Mesodermal cell (in vitro differentiated cells): Measurements from ENCODE around the gene TRABD.

Experiments
- H3K27ac ChIP-seq: 2 replicates; pipeline ENCODE4 v1.7.0; 2013; ENCODE audit warnings: mild to moderate bottlenecking, low read depth, low read length, moderate library complexity; ENCODE audit not compliant: severe bottlenecking
- H3K36me3 ChIP-seq: 2 replicates; pipeline ENCODE4 v1.7.1; 2013; ENCODE audit warnings: mild to moderate bottlenecking, low read length, moderate library complexity; ENCODE audit not compliant: control insufficient read depth, insufficient read depth
- H3K4me1 ChIP-seq: one replicate; pipeline ENCODE4 v1.7.1; 2013; ENCODE audit warnings: mild to moderate bottlenecking, low read length; ENCODE audit not compliant: insufficient read depth, control insufficient read depth, poor library complexity, severe bottlenecking
- H3K4me3 ChIP-seq: 2 replicates; pipeline ENCODE4 v1.7.0; 2013; ENCODE audit warnings: low read length, control low read depth, mild to moderate bottlenecking; ENCODE audit not compliant: insufficient read depth, poor library complexity, severe bottlenecking; ENCODE audit errors: extremely low read depth
- H3K9me3 ChIP-seq: 2 replicates; pipeline ENCODE4 v1.7.1; 2013; ENCODE audit warnings: mild to moderate bottlenecking, low read length, moderate library complexity; ENCODE audit not compliant: control insufficient read depth
- whole genome bisulfite sequencing, 2 experiments: methylation state at CpG; one replicate each; pipeline ENCODE4 v1.1.5; 2013; ENCODE audit warnings: missing lambda C conversion rate in 2 of 2; ENCODE audit not compliant: insufficient coverage in 2 of 2; 5-methylcytosine and 5-hydroxymethylcytosine counted together

Gene TRABD

GRCh38 chr22:50183141-50183971 is 2.4 kb upstream of the TRABD start:
- no peak overlapping the region for H3K4me3 ChIP-seq
- H3K9me3 ChIP-seq, result no peaks in the 10 kb centered on the region
- peaks cover 11% of the 10 kb centered on the region for H3K4me1 ChIP-seq
- no peak overlapping the region for H3K27ac ChIP-seq
- WGBS, 2 experiments, result 93 to 97% methylated on average over 9 to 18 of the region's 19 CpGs
- H3K36me3 ChIP-seq, result peaks cover 4% of the 10 kb centered on the region

DNA sequence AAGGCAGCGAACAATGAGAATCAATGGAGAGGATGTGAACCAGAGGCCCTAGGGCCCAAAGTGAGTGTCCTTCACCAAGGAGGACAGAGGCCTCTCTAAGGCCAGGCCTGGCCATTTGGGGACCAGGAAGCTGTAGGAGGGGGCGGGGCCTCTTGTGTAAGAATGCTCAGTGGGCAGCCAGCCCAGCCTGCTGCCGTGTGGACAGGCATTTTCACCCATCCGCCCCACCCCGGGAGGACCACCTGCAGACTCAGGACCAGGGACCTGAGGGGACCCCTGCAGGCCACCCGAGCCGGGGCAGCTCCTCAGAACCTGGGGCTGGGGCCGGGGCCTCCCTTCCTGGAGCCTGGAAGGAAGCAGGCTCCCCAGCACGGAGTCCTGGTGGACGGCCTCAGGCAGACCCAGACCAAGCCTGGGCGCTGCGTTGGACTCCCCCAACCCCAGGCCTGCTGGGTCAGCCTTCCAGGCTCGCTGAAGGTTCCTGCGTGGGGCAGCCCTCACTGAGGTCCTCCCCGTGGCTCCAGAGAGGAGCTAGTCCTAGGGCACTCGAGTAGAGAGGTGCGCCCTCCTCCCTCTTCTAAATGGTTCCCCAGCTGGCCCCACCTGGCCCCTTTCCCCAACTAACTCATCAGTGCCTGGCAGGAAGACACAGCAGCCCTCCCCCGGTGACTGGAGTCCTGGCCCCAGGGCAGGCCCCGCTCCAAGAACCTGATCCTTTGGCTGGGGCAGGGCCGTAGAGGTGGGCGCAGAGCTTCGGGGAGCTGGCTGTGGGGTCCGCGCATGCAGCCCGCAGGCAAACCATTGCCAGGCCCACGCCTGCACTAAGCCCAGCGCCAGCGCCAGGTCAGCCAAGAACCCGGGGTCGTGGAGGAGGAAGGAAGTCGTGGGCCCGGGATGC is 1.5 kb upstream of the TRABD start:
- Histone ChIP-seq H3K27ac (no peak overlapping the region), H3K9me3 (no peaks in the 10 kb centered on the region), H3K4me1 (peaks cover 8% of the 10 kb centered on the region), H3K4me3 (peak overlapping the region; percentile 1), H3K36me3 (peaks cover 11% of the 10 kb centered on the region)
- WGBS, 2 experiments, result 70 to 77% methylated on average over 24 to 31 of the region's 32 CpGs

DNA sequence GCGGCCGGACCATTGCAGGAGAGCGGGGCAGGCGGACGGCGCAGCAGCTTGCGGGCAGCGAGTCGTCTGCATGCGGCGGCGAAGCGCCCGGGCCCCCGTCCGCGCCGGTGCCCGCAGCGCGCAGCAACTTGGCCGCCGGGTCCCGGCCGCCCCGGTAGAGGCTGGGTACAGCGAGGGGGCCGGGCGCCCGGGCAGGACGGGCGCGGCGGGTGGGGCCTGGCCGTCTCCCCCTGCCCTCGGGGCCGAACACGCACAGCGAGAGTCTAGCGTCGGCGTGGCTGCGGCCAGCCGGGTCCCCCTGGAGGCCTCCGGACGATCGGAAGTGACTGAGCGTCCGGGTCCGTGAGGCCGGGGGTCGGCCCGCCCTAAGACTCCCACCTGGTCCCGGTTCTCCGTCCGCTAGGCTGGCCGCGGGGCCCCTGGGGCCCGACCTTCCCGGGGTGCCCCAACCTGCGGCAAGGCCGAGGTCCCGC is 775 bp upstream of the TRABD start:
- Histone ChIP-seq H3K36me3 (peaks cover 15% of the 10 kb centered on the region), H3K4me3 (peak overlapping the region; percentile 31), H3K9me3 (no peaks in the 10 kb centered on the region), H3K27ac (no peak overlapping the region), H3K4me1 (peaks cover 8% of the 10 kb centered on the region)
- 53 to 55% methylated on average over 45 to 63 of the region's 63 CpGs for WGBS, 2 experiments

DNA sequence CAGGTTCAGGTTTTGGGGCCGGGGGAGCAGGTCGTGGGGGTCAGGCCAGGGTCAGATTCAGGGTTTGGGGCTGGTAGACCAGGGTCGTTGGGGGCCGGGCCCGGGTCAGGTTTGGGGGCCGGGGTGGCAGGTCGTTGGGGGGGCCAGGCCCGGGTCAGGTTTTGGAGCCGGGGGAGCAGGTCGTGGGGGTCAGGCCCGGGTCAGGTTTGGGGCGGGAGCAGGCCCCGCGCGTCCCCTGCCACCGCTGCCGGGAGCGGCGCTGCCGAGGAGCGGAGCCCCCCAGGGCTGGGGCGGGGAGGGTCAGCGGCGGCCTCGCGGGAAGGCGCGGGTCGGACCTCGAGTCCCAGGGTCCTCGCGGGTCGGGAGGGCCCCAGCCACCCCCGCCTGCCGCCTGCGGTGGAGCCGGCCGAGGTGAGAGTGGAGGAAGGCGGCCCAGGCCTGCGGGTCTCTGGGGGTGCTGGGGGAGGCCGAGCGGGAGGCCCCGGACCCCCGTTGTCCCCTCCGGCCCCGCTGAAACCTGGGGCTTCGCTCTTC is 535 bp downstream of the TRABD start:
- peaks cover 12% of the 10 kb centered on the region for H3K4me1 ChIP-seq
- H3K27ac ChIP-seq, result no peak overlapping the region
- H3K36me3 ChIP-seq, result peaks cover 21% of the 10 kb centered on the region
- WGBS, 2 experiments, result 1% methylated on average over 25 to 37 of the region's 47 CpGs
- peak overlapping the region; percentile 81 for H3K4me3 ChIP-seq
- no peaks in the 10 kb centered on the region for H3K9me3 ChIP-seq

- Histone ChIP-seq H3K36me3 (peaks cover 27% of the 10 kb centered on the region), H3K4me1 (peaks cover 12% of the 10 kb centered on the region), H3K9me3 (no peaks in the 10 kb centered on the region), H3K27ac (no peak overlapping the region), H3K4me3 (peak overlapping the region; percentile 81)
- 44 to 54% methylated on average over 22 to 24 of the region's 26 CpGs for WGBS, 2 experiments
These were observed 1.2 kb downstream of the TRABD start for GRCh38 chr22:50186761-50187523.

DNA sequence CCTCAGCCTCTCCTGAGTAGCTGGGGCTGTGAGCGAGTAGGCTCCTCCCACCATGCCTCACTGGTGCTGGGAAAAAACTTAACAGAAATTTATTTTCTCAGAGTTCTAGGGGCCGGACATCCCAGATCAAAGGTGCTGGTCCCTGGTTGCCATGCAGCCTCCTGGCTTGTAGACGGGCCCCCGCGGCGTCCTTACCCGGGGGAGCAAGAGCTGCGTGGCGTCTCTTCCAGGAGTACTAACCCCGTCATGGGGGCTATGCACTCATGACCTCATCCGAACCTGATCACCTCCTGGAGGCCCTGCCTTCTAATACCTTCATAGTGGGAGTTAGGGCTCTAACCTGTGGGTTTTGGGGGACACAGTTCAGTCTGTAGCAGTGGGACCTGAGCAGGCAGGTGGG is 2.6 kb downstream of the TRABD start:
- Histone ChIP-seq H3K4me3 (no peak overlapping the region), H3K36me3 (peaks cover 28% of the 10 kb centered on the region), H3K9me3 (no peaks in the 10 kb centered on the region), H3K4me1 (peaks cover 12% of the 10 kb centered on the region), H3K27ac (no peak overlapping the region)
- WGBS, 2 experiments, result 97 to 98% methylated on average over 6 to 11 of the region's 11 CpGs

DNA sequence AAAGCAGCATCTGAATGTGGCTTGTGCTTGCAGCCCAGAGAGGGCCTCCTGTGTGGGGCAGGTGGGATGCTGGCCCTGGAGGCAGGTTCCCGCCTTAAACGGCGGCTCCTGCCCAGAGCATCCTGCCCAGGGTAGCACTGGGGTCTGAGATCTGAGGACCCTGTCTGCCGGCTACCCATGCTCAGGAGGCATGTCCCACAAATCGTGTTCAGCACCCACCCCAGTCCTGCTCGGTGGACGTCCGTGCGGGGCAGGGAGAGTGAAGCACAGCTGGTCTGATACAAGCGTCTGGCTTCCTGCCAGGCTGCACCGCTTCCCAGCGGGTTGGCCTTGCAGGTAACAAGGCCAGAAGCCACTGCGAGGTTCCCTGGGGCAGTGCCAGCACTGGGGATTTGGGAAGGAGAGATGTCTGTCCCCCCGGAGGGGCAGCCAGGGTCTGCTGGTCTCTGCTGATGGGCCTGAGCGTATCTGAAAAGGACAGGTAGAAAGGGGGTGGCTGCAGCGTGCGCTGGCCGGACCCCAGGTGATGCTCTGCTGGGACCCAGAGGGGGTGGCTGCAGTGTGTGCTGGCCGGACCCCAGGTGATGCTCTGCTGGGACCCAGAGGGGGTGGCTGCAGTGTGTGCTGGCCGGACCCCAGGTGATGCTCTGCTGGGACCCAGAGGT is 3.6 kb downstream of the TRABD start:
- H3K4me3 ChIP-seq, result no peak overlapping the region
- WGBS, 2 experiments, result 97 to 98% methylated on average over 16 to 20 of the region's 20 CpGs
- peaks cover 31% of the 10 kb centered on the region for H3K36me3 ChIP-seq
- H3K9me3 ChIP-seq, result no peaks in the 10 kb centered on the region
- H3K27ac ChIP-seq, result no peak overlapping the region
- peaks cover 11% of the 10 kb centered on the region for H3K4me1 ChIP-seq

- WGBS, 2 experiments, result 85 to 100% methylated on average over 1 to 3 of the region's 4 CpGs
- H3K27ac ChIP-seq, result no peak overlapping the region
- peaks cover 33% of the 10 kb centered on the region for H3K36me3 ChIP-seq
- no peaks in the 10 kb centered on the region for H3K9me3 ChIP-seq
- H3K4me3 ChIP-seq, result no peak overlapping the region
- peaks cover 7% of the 10 kb centered on the region for H3K4me1 ChIP-seq
These were observed 4.1 kb downstream of the TRABD start for GRCh38 chr22:50189849-50190181.

- Histone ChIP-seq H3K9me3 (no peaks in the 10 kb centered on the region), H3K27ac (peak overlapping the region; percentile 78), H3K4me1 (peaks cover 7% of the 10 kb centered on the region), H3K4me3 (peak overlapping the region; percentile 2), H3K36me3 (peaks cover 39% of the 10 kb centered on the region)
- 69 to 76% methylated on average over 37 to 42 of the region's 43 CpGs for WGBS, 2 experiments
These were observed 4.6 kb downstream of the TRABD start for GRCh38 chr22:50190182-50190940.
